COLO829 (cell line): ENCODE results near the gene CHCHD6.

ENCODE experiments used
- DNase-seq: peaks from one replicate; pipeline ENCODE4 v3.0.0; 2012; ENCODE audit warnings: low spot score

Gene CHCHD6

GRCh38 chr3:126668450-126669401 is 35.3 kb upstream of the CHCHD6 start:
- DNase-seq, result no peak

- DNase-seq, result no peak
These were observed 32.5 kb upstream of the CHCHD6 start for GRCh38 chr3:126671521-126671920.

DNA sequence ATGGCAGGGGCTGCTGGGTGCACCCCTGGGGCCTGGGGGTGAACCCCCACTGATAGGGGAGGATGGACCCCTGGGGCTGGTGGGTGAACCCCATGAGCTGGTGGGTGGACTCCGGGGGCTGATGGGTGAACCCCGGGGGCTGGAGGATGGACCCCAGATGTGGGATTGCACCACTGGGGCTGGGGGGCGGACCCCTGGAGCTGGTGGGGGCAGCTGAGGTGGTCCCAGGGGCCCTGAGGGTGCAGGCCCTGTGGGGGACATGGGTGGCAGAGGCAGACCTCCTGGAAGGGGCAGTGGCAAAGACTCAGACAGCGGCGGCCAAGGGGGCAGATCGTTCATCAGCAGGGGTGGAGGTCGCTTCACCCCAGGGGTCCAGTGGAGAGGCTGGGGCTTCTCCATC is 31.7 kb upstream of the CHCHD6 start:
- DNase-seq, result no peak

- DNase-seq, result no peak
These were observed 31.3 kb upstream of the CHCHD6 start for GRCh38 chr3:126672741-126673140.

- DNase-seq, result no peak
These were observed 26.9 kb upstream of the CHCHD6 start for GRCh38 chr3:126676919-126677705.

DNA sequence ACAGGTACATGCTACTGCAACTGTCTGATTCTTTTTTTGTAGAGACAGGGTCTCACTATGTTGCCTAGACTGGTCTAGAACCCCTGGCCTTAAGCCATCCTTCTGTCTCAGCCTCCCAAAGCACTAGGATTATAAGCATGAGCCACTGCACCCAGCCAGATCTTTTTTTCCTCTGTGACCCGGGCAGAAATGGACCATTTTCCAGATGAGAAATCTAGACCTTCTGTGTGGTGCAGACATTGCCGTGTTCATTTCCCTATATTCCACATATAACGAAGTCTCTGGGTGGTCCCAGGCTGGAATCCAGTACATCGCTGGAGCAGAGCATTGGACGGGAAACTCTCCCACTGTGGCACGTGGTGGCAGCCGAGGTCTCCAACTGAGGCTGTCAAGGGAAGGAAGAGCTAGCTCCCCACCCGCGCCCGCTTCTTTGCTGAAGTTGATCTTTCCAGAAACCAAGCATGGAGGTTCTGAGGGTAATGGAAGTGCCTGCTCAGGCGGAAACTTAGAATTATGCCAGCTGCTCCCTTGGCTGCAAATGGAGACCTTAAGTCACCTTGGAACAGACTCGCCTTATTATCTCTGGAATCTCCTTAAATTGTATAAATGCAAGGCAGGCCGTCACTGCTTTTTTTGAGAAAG is 26.1 kb upstream of the CHCHD6 start:
- DNase-seq, result no peak

GRCh38 chr3:126678693-126679317 is 25.2 kb upstream of the CHCHD6 start:
- no peak for DNase-seq

DNA sequence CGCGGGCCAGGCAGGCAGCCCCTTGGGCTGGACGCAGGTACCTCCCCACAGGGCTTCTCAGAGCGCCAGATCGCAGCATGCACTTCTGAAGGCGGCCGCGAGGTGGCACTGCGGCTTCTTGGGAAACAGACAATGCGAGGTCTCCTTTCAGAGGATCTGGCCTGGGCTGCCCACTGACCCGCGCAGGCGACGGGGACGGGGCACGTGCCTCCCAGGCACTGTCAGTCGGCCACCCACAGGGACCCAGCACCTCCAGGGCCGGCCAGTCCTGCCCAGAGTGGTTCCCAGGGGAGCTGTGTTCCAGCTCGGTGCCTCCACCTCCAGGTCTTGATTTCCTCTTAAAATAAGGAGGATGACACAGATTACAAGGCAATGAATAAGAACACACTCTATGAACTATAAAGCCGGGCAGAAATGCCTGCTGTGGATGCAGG is 24.7 kb upstream of the CHCHD6 start:
- peak; percentile 71 for DNase-seq

GRCh38 chr3:126679831-126680666 is 24.0 kb upstream of the CHCHD6 start:
- DNase-seq, result no peak

- no peak for DNase-seq
These were observed 23.4 kb upstream of the CHCHD6 start for GRCh38 chr3:126680667-126681055.

DNA sequence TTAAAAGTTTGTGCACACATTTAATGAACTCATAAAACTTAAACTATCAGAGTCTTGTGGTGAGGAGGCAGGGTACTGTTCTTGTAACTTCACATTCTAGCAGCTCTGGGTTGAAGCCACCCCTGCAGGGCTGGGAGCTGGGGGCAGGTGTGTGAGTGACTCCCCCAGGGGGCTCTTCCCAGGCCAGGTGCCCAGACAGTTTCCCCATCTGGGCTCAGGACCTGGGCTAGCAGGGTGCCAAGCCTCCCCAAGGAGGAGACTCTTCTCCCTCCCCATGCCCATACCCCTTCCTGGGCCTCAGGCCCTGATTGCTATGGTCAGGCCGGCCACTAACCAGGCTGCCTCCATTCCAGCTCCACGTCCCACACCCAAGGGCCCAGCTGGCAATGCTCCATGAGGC is 22.0 kb upstream of the CHCHD6 start:
- no peak for DNase-seq

DNA sequence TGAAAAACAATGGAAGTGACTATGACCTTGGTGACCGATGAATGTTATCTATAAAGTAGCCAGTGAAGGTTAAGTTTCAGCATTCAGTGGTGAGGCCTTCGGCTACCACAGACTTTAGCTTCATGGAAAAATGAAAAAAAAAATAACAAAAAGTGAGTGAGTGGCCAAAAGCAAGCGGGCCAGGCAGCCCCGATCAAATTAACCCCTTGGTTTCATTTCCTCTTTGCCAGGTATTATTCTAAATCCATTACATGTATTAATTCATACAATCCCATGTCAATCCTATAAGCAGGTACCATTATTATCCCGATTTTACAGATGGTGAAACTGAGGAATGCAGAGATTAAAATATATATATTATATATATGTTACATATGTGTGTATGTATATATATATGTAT is 21.0 kb upstream of the CHCHD6 start:
- DNase-seq, result no peak

GRCh38 chr3:126684218-126684751 is 19.8 kb upstream of the CHCHD6 start:
- no peak for DNase-seq

GRCh38 chr3:126685021-126685420 is 19.0 kb upstream of the CHCHD6 start:
- no peak for DNase-seq

DNA sequence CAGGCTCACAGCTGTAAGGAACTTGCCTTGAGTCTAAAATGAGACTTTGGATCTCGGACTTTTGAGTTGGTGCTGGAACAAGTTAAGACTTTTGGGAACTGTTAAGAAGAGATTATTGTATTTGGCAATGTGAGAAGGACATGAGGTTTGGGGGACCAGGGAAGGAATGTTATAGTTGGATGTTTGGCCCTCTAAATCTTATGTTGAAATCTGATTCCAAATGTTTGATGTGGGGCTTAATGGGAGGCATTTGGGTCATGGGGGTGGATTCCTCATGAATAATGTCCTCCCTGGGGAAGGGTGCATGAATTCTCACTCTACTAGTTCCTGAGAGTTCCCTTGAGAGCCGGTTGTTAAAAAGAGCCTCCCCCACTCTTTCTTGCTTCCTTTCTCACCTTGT is 18.5 kb upstream of the CHCHD6 start:
- no peak for DNase-seq

DNA sequence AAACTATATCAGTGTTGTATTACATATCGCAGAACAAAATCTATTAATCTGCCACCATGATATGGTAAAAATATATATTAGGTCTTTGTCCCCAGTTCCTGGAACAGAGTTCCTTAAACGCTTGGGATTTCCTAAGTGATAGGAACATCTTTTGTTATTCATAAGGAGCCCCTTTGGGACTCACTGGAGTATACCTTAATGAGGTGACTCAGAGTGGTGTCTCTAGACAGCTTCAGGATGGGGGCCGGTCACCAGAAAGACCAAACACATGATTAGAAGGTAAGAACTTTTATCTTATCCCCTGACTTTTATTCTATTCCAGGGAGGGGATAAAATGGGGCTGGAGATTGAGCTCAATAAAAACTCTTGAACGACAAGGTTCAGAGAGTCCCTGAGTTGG is 12.3 kb upstream of the CHCHD6 start:
- DNase-seq, result no peak

GRCh38 chr3:126692858-126693257 is 11.2 kb upstream of the CHCHD6 start:
- DNase-seq, result no peak

GRCh38 chr3:126693921-126694320 is 10.1 kb upstream of the CHCHD6 start:
- DNase-seq, result no peak

DNA sequence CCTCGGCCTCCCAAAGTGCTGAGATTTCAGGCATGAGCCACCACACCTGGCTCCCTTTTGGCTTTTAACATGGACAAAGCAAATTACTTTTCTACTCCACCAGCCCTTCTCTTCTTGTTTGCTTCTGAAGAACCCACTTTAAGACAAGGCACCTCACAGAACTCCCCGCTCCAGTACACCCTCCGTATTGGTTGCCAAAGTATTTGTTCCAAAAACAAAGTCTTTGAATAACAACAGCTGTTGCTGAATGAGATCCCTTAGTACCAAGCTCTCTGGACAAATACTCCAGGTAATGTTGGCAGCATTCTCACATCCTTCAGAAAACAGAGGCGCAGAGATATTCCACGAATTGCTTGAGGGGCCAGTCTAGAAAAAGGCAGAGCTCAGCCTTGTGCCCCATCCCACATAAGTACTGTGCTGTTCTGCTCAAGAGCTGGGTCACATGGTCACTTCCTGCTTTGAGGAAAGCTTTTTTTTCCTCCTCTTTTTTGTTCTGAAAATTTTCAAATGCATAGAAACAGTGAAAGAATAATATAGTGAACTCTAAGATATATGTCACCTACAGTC is 7.3 kb upstream of the CHCHD6 start:
- no peak for DNase-seq

- no peak for DNase-seq
These were observed 5.0 kb upstream of the CHCHD6 start for GRCh38 chr3:126699011-126699410.
